ENCODE measurements around the gene PTP4A2. TPM values are rescaled to one million over a fixed set of nuclear protein-coding genes. Genes with fewer than 3 reads are reported as not detected.

The PTP4A2 gene
- polyA plus RNA-seq, 1 experiment: 239 TPM

GRCh38 chr1:31905681-31906080 is 32.5 kb downstream of the PTP4A2 start:
- Histone ChIP-seq H3K27me3 (ENCODE audit: control insufficient read depth, insufficient read depth, low read length) (no peaks in the 10 kb centered on the region), H3K4me3 (ENCODE audit: low read depth, low read length) (no peak overlapping the region), H3K36me3 (ENCODE audit: control insufficient read depth, insufficient read depth, low read length) (peaks cover 10% of the 10 kb centered on the region)
- no peak for TF ChIP-seq CTCF (IDR thresholded peaks at IDR 0.05; ENCODE audit: insufficient read depth, low read depth, low read length)
- ChIA-PET POLR2A (no interaction called here), CTCF (interaction anchor here (0.6 to 3.0 kb wide), 5 partner anchors 10 to 117 kb away, joined by 3 to 11 read pairs (median 3); no protein-coding TSS in a partner anchor)
- DNase-seq (ENCODE audit: low read depth): no peak

- peaks cover 9% of the 10 kb centered on the region for H3K36me3 ChIP-seq (ENCODE audit: control insufficient read depth, insufficient read depth, low read length)
- POLR2A ChIA-PET: interaction anchor here (0.5 kb wide), 1 partner anchor 44 kb away, joined by 20 read pairs; no protein-coding TSS in a partner anchor
- H3K27me3 ChIP-seq (ENCODE audit: control insufficient read depth, insufficient read depth, low read length): no peaks in the 10 kb centered on the region
- TF ChIP-seq CTCF (IDR thresholded peaks at IDR 0.05; ENCODE audit: insufficient read depth, low read depth, low read length): no peak
- no peak for DNase-seq (ENCODE audit: low read depth)
- CTCF ChIA-PET: interaction anchor here (1.0 to 3.0 kb wide), 3 partner anchors 11 to 116 kb away, joined by 3 to 11 read pairs (median 3); no protein-coding TSS in a partner anchor
- H3K4me3 ChIP-seq (ENCODE audit: low read depth, low read length): no peak overlapping the region
These were observed 33.1 kb downstream of the PTP4A2 start for GRCh38 chr1:31905093-31905509.

GRCh38 chr1:31904339-31905092 is 33.7 kb downstream of the PTP4A2 start:
- no peak for TF ChIP-seq CTCF (IDR thresholded peaks at IDR 0.05; ENCODE audit: insufficient read depth, low read depth, low read length)
- H3K36me3 ChIP-seq (ENCODE audit: control insufficient read depth, insufficient read depth, low read length): peaks cover 9% of the 10 kb centered on the region
- no peak overlapping the region for H3K4me3 ChIP-seq (ENCODE audit: low read depth, low read length)
- ChIA-PET CTCF (interaction anchor here (1.0 to 3.0 kb wide), 3 partner anchors 11 to 116 kb away, joined by 3 to 11 read pairs (median 3); no protein-coding TSS in a partner anchor), POLR2A (interaction anchor here (0.5 kb wide), 1 partner anchor 44 kb away, joined by 20 read pairs; no protein-coding TSS in a partner anchor)
- H3K27me3 ChIP-seq (ENCODE audit: control insufficient read depth, insufficient read depth, low read length): no peaks in the 10 kb centered on the region
- DNase-seq (ENCODE audit: low read depth): no peak

- Histone ChIP-seq H3K36me3 (ENCODE audit: control insufficient read depth, insufficient read depth, low read length) (peaks cover 5% of the 10 kb centered on the region), H3K27me3 (ENCODE audit: control insufficient read depth, insufficient read depth, low read length) (no peaks in the 10 kb centered on the region), H3K4me3 (ENCODE audit: low read depth, low read length) (no peak overlapping the region)
- DNase-seq (ENCODE audit: low read depth): no peak
- CTCF ChIA-PET: no interaction called here
- TF ChIP-seq CTCF (IDR thresholded peaks at IDR 0.05; ENCODE audit: insufficient read depth, low read depth, low read length): no peak
- POLR2A ChIA-PET: no interaction called here
These were observed 35.7 kb downstream of the PTP4A2 start for GRCh38 chr1:31902510-31902860.

GRCh38 chr1:31901838-31902509 is 36.2 kb downstream of the PTP4A2 start:
- ChIA-PET CTCF (no interaction called here), POLR2A (interaction anchor here (0.7 kb wide), 1 partner anchor 11 kb away, joined by 4 read pairs; no protein-coding TSS in a partner anchor)
- Histone ChIP-seq H3K36me3 (ENCODE audit: control insufficient read depth, insufficient read depth, low read length) (peaks cover 2% of the 10 kb centered on the region), H3K27me3 (ENCODE audit: control insufficient read depth, insufficient read depth, low read length) (no peaks in the 10 kb centered on the region), H3K4me3 (ENCODE audit: low read depth, low read length) (no peak overlapping the region)
- no peak for TF ChIP-seq CTCF (IDR thresholded peaks at IDR 0.05; ENCODE audit: insufficient read depth, low read depth, low read length)
- DNase-seq (ENCODE audit: low read depth): no peak
